ENCODE data around the gene EMILIN3.

DNA sequence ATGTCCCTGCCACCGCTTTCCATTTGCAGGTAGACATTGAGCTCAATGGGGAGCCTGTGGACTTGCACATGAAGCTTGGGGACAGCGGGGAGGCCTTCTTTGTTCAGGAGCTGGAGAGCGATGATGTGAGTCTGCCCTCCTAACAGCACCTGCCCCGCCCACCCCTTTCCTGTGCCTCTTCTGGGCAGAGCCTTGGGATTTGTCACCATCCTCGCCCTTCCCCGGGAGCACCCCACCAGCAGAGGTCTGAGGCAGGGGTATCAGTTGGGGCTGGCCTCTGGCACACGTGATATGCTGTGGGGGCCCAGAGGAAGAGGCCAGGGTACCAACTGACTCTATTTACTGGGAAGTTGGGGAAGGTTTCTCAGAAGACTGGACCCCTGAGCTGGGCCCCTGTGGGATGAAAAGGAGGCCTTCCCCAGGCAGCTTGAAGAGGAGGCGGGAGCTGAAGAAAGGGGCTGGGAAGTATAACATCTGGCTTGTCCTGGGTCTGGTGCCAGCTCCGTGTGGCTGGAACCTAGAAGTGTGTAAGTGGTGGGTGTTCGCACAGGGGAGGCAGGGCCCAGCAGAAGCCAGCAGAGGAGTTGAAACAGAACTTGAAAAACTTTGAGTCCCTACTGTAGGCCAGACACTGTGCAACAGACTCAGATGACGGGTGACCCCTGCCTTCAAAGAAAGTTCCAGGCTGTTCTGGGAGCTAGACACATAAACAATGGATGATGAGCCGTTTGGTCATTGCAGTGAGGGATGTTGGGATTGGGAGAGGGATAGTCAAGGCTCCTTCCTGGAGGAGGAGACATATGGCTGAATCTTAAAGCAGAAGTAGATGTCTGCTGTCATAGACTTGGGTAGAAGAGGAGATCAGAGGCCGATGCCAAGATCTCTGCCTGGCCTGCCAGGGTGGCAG is 18.8 kb downstream of the EMILIN3 start:
- TF ChIP-seq CTCF (IDR thresholded peaks at IDR 0.05; ENCODE audit: insufficient read depth, low read depth, low read length) (no peak), EZH2 (IDR thresholded peaks at IDR 0.05; ENCODE audit: insufficient read depth, low read length) (no peak)

Measured in astrocyte (in vitro differentiated cells and primary cell).